ENCODE results near the gene PRAMEF12.

- TF ChIP-seq EP300 (IDR thresholded peaks at IDR 0.05; ENCODE audit: low read depth), result no peak
- TF ChIP-seq CTCF (IDR thresholded peaks at IDR 0.05), result no peak
- no peak for TF ChIP-seq POLR2A (IDR thresholded peaks at IDR 0.05)
Measured at GRCh38 chr1:12745126-12745991, 28.2 kb upstream of the PRAMEF12 start.

Data from transverse colon (tissue), 3 donors.